Pons (tissue), 1 donor: ENCODE data around the gene RANBP3L.
A peak's percentile ranks its signal among the peaks of the same experiment; 100 is the strongest.

Source experiments
- DNase-seq: peaks from one replicate; pipeline ENCODE4 v3.0.0-alpha.2; 2016; ENCODE audit warnings: low spot score

RANBP3L gene

DNA sequence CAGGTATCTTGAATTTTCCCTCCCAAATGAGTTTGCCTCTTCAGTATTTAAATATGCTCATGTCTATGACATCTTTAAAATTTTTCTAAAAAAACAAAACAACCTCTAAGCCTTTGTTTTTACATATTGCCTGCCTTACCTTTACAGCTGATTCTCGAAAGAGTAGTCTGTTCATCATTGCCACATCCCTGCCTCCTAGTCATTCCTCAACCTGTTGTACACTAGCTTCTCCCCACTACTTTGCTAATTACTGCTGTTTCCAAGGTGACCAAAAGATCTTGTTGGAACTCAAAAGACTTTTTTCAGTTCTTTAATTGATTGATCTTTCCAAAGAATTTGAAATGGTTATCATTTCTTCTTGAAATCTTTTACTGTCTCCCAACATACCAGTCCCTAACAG, 58.0 kb downstream of the RANBP3L start:
- no peak for DNase-seq

DNA sequence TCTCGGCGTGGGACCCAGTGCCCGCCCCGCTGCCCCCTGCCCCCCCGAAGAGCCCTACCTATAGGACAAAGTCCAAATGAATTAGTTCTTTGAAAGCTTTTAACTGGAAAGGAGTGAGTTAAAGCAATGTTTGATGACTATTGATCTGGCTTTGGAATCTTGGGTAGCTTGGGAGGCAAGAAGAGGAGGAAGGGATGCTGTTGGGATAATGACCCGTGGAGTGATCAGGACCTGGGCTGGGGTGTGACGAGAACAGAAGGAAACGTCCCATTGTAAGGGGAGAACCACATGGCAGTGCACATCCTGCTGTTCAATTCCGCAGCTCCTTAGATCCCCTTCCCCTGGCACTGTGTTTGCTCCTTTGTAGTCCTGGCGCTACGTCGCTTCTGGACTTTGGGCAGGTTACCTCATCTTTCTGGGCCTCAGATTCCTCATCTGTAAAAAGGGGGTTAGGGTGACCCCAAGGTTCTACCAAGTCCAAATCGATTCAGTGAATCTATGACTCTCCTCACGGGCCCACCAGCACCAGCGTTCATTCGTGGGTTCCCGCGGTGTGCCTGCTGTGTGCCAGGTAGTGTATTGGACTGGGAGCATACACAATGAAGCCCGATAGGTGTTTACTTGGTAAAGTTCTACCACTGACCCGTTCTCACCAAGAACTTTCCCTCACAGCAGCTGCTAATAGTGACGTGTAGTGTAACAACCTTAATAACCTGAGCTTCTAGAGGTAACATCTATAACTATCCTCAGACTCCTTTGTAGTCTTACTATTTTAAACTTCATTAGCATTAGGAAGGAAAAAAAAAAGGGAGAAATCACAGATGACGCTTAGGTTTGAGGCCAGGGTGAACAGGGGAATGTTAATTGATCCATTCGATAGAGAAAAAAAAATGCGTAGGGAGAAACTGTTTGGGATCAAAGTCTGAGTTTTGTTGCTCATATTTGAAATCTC, 58.9 kb downstream of the RANBP3L start:
- DNase-seq, result peak; percentile 43

DNA sequence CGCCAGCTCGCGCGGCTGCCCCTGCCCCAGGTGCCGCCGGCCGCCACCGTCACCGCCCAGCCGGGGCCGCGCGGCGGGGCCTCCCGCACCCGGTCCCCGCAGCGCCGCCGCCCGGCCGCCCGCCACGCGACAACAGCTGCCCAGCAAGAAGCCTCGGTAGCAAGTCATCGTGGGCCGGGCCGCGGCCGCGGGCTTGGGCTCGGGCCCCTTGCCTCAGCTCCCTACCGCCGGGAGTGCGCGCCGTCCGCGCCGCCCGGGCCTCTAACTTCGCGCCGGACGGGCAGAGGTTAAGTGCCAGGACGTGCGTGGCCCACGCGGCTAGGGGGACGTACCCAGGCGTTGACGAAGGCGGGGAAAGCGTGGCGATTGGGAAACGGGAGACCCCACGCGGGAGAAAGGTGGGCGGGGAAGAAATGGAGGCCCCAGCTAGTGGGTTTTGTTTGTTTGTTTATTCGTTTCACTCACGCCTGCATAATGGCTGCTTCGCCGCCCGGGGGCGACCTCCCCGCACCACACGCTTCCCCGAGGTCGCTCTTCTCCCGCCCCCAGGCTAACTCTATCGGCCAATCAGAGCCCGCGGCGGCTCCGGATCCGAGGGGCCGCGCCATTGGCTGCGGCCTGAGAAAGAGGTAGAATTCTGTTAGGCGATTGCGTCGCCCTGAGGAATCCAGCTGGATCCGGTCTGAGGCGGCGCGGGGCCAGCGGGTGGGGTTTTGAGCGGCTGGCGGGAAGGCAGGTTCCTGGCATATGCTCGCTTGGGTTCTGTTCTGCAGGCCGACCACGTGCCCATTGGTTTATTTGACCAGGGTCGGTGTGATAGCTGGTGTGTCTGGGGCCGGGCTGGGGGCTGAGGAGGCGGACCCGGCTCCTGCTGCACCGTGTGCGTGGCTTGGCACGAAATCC, 59.8 kb downstream of the RANBP3L start, which contains the start of gene NADK2:
Gene NADK2, minus strand, starts transcription at position 295 of the 903 bp plus-strand sequence. Its CDS starts 127 bp downstream, at position 168.
- DNase-seq, result peak; percentile 98

DNA sequence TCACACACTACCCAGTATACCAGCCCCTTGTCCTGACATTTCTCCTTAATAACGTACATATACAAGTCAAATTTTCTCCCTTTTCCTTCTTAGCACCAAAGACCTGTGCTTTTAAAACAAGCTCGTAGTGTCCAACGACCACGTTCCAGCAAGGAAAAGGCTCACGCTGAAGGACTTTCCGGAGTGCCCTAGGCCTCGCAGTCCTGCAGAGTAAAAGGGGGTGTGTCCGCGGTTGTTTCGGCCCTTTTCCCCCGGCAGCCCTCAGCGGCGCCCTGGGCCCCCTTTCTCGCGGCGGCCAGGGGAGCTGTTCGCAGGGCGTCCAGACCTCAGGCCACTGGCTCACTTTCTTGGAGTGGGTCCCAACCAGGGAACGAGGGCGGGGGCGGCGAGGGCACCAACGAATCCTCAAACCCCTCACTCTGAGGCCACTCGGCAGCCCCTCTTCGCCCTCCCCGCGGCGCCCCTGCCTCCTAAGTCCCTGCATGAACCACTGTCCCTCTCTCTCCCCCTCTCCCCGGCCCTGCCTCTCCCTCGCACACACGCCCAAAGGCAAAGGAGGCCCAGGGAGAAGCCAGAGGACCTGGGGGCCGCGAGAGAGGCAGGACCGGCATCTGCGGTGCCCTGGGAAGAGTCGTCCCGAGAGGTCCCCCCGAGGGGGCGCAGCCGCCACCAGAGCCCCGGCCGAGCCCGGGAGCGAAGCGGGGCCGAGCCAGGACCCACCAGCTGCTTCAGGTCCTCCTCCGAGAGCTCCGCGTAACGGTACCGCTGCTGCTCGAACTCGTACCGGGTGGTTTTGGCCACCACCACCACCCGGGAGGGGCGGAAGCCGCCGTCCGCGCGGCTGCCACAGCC, 60.7 kb downstream of the RANBP3L start:
- peak; percentile 65 for DNase-seq

DNA sequence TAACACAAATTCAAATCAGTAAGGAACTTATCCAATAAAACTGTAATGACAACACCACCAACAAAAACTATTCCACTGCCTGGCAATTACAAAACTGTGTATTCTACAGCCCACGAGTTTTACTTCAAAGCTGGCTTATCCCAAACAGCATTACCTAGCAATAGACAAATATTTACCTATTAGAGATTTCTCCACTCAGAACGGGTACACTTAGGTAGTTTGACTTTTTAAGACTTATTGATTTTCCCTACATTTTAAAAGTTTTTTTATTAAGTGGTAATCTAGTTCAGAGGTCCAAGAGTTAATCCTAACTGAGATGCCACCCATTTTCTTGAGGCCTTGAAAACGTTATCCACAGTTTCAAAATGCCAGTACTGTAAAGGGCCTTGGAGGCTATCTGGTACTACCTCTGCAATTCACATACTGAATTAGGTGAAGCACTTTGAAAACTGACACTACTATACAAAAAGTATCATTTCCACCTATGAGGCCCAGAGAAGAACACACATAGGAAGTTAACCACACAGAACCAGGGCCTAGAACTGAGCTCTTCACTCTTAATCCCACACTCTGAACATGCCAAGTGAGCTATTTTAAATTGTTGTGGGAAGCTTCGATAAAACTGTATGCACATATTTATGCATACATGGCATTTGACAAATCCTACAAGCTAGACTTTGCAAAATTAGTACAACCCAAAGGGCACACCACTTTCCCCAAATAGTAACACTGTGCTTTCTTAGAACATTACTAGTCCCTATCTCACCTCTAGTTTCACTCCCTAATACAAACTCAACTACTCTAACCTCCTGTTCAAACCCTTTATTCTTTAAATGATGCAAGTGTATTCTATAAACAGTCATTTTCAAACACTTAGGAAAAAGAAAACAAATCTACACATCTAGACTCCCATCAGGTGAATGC, 62.1 kb downstream of the RANBP3L start:
- DNase-seq, result peak; percentile 21

DNA sequence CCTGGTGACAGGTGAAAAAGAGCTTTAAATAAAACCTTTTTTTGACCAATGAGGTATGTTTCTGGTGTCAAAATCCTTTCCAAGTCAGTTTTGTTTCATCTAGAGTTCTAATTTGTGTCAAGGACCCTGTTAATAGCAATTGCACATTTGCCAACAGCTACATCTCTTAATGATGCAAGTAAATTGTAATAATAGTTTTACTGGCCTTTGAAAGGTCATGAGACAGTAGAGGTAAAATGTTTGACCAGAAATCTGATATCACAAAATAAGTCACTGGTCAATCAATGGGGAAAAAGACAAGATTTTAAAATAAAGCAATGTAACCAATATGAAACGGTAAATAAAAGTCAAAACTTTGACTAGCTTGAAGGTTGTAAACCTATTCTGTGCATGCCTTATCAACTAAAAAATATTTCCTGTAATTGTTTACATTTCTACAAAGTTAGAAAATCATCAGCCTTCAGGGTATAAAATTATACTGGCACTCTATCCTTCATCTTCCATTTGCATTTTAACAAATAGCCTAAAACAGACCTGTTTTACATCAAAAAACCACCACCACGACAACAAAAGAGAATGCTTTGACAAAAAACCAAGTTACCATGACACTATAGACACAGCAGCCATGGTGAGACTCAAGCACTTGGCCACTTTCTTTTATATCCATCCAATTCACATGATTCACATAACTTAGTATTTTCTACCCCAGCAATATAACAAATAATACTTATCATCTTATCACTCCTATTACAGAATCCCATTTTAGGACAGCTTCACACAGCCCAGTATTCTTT, 63.0 kb downstream of the RANBP3L start:
- peak; percentile 22 for DNase-seq

DNA sequence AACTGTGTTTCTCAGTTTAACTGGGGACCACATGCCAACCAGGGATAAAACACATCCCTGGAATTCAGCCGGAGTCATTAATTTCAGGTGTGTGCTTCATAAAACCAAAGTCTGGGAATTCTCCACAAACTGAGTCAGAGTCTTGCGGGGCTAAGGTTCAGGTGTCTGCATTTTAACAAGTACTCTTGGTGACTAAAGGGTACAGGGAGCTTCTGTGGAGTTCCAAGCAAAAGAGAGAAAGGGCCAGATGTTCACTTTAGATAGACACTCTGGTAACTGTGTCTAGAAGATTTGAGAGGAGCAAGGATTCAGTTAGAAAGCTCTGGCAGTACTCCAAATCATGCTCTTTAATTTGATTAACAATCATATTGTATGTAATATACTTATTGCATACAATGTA, 64.0 kb downstream of the RANBP3L start:
- DNase-seq, result no peak

DNA sequence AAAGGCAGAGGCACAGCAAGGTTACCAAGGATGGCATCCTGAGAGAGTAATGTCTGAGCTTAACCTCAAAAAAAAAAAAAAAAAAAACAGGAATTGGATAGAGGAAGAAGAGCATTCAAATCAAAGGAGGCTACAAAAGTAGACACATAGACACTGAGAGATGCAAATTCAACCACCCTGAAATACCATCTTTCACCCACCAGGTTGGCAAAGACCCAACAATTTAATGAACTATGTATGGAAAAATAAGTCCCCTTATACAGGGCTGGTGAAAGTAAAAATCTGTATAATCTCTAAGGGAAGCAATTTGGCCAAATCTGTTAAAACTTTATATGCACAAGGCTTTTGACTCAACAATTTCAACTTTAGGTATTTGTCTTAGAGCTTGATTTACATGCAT, 64.9 kb downstream of the RANBP3L start:
- DNase-seq, result no peak

DNA sequence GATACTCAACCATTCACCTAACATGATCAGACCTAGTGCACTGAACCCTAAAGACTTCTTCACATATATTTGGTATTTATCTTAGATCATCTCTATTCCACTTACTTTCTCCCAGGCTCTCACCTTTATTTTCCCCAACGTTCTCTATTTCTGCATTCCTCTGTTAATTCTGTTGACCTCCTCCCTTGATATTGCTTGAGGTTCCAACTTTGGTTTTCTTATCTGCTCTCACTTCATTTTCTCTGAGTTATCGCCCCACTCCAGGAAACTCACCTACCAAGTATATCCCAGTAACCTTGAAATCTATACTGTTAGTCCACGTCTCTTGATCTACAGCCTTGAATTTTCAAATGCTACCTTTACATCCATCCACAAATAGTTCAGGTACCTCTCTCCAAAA, 69.2 kb downstream of the RANBP3L start:
- DNase-seq, result no peak

DNA sequence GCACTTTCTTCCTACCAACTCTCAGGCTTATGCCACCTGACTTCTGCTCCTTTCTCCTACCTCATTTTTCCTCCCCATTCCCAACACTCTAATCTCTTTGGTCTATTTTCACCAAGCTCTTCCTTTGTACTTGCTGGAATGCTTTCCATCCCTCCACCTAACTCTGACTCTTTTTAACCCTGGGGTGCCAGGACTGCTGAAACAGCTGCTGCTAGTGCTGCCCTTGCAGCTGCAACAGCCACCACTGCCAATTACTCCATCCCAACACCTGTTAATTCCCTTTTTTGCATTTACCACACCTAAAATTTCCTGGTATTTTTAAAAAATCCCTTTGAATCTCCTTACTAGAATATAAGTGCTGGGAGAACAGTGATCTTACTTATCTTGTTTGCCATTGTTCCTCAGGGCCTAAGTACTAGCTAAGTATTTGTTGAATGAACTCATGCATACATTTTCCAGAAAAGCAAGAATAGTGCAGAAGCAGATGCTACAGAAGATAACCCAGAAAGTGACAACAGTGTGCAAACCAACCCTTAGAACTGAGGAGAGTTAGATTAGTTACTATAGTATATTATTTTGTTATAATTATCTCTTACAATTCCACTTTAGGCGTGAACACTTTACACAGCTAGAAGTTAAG, 71.4 kb downstream of the RANBP3L start:
- DNase-seq, result no peak

DNA sequence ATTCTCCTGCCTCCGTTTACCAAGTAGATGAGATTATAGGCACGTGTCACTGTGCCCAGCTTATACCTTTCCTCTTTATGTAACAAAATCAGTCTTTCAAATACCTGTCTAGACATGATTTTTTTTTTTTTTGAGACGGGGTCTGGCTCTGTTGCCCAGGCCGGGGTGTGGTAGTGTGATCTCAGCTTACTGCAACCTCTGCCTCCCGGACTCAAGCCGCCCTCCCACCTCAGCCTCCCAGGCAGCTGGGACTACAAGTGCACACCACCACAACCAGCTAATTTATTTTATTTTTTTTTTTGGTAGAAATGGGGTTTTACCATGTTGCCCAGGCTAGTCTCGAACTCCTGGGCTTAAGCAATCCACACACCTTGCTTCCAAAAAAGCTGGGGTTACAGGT, 73.2 kb downstream of the RANBP3L start:
- DNase-seq, result no peak

DNA sequence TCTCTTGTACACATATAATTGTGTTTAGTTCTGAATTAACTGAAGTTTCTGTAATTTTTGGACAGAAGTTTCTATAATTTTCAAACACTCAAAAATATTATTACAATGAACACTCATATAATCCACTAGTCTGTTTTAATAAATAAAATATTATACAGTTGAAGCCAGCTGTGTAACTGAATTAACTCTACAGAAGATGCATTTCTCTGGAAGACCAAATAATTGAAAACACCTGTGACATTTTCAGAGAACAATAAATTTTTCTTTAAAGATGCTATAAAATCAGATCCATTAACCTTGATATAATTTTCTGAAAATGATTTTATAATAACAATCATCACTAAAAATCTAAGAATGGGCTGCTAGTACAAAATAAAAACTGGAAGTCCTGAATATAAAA, 74.7 kb downstream of the RANBP3L start:
- no peak for DNase-seq

DNA sequence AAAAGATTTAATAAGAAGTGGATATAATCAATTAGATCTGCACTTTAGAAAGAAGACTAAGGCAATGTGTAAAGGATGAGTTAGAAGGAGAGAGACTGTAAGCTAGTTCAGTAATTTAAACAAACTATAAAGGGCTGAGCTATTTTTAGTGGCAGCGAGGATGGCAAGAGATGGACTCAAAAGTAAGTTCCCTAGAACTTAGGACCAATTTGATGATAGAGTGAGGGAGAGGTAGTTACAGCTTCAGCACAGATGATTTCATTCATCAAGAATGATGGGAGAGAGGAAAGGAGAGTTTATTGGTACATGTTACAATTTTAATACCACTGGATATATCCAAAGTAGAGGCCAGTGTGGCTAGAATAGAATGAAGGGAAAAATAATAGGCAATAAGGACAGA, 79.1 kb downstream of the RANBP3L start:
- DNase-seq, result no peak

DNA sequence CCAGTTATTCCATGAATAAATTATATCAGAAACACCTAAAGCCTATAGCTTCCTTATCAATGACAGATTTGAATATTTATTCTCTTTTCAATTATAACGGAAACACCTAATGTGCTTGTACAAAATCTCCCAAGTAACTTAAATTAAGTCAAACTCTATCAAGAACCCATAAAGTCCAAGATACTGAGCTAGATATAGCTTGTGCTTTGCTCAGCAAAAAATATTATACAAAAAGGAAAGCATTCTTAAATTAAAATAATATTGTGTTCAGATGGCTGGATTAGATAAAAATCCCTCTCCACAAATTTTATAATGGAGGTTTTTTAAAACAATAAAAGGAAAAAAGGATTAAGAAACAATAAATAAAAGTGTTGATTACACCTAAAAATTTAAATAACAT, 83.7 kb downstream of the RANBP3L start:
- no peak for DNase-seq

DNA sequence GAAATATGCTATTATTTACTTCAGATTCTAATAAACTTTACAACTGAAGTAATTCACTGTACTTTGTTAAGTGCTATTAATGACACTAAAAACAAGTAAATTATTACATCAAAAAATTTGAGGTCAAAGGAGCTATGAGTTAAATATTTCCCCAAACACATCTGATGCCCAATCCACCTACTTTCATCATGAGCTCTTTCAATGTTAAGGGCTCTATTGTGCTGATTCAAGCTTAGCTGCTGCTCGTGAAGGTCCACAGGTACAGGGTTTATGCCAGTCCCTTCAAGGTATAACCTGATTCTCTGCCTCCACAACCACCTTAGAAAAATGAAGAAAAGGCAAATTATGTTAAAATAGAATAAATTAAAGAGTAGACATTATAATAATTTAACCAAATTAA, 84.1 kb downstream of the RANBP3L start:
- no peak for DNase-seq

DNA sequence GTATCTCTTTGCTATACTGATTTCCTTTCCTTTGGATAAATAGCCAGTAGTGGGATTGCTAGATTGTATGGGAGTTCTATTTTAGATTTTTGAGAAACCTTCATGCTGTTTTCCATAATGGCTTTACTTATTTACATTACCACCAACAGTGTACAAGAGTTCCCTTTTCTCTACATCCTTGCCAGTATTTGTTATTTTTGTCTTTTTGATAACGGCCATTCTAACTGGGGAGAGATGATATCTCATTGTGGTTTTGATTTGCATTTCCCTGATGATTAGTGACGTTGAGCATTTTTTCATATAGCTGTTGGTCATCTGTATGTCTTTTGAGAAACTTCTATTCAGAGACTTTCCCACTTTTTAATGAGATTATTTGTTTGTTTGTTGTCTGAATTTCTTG, 85.8 kb downstream of the RANBP3L start:
- no peak for DNase-seq

DNA sequence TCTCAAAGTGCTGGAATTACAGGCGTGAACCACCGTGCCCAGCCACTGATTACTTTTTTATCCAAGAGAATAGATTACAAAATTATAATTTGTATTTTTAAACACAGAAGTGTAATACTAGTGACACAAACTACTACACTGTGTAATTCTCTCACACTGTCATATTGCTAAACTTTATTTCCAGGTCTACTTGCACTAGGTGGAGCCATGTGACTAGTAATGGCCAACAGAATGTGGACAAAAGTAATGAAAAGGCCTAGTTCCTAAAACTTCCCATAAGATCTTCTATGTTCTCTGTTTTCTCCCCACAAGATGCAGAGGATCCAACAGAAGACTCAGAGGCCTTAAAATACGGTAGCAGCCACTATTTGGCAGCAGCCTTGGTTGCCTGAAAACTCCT, 87.3 kb downstream of the RANBP3L start:
- DNase-seq, result no peak

DNA sequence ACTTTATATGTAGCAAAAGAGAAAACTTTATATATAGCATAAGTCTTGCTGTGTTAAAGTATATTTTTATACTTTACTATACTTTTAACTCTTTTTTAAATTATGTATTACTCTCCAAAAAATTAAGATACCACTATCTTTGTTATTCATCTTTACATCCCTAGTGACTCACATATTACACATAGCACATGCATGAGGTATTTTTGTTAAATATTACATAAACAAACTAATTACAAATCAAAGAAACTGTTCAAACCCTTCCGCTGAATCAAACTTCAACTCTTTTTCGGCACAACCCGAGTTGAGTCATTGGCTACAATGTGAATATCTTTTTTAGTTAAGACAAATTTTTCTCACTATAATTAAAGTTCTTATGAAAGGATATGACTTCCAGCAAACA, 92.0 kb downstream of the RANBP3L start:
- DNase-seq, result no peak

DNA sequence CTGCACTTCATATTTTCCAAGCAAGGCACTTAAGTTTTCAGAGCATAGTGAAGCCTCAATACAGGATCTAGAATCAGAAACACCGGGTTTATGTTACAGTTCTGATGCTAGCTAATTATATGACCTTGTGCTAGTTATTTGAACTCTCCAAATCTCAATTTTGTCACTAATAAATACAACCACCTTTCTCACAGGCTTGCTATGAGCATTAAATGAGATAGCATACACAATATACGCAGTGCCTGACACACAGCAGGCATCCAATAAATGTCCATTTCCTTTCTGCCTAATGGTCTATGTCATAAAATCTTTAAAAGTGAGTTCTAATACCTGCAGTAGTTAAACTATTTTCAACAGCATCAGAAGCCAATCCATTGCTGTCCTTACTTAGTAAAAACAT, 92.9 kb downstream of the RANBP3L start:
- DNase-seq, result no peak
